ENCODE data around the gene CACNG1. TPM values are rescaled to one million over a fixed set of nuclear protein-coding genes. Genes with fewer than 3 reads are reported as not detected.
A peak's percentile ranks its signal among the peaks of the same experiment; 100 is the strongest.

CACNG1 gene
- polyA plus RNA-seq, 1 experiment: not detected

GRCh38 chr17:67056746-67057490 lies 12.6 kb downstream of the CACNG1 start:
- no peak for TF ChIP-seq CTCF (IDR thresholded peaks at IDR 0.05; ENCODE audit: low read depth, low read length)
- CTCF ChIA-PET: no interaction called here
- no peak overlapping the region for H3K4me3 ChIP-seq (ENCODE audit: low read depth, low read length)
- POLR2A ChIA-PET: no interaction called here
- H3K27ac ChIP-seq (ENCODE audit: low read depth, low read length): no peak overlapping the region
- no peak for DNase-seq (ENCODE audit: low read depth, low spot score)
- no peaks in the 10 kb centered on the region; the same call in 1 of the 2 replicates for H3K9me3 ChIP-seq (ENCODE audit: control insufficient read depth, insufficient read depth, low read length)
- H3K27me3 ChIP-seq (ENCODE audit: control insufficient read depth, insufficient read depth, low read length): peaks cover 2% of the 10 kb centered on the region

- ChIA-PET POLR2A (no interaction called here), CTCF (no interaction called here)
- Histone ChIP-seq H3K27me3 (ENCODE audit: control insufficient read depth, insufficient read depth, low read length) (no peaks in the 10 kb centered on the region), H3K27ac (ENCODE audit: low read depth, low read length) (no peak overlapping the region), H3K9me3 (ENCODE audit: control insufficient read depth, insufficient read depth, low read length) (no peaks in the 10 kb centered on the region; the same call in 1 of the 2 replicates), H3K4me3 (ENCODE audit: low read depth, low read length) (no peak overlapping the region)
- no peak for TF ChIP-seq CTCF (IDR thresholded peaks at IDR 0.05; ENCODE audit: low read depth, low read length)
- DNase-seq (ENCODE audit: low read depth, low spot score): no peak
Observed at GRCh38 chr17:67058036-67058435, 13.7 kb downstream of the CACNG1 start.

GRCh38 chr17:67059372-67059771 lies 15.0 kb downstream of the CACNG1 start:
- ChIA-PET CTCF (no interaction called here), POLR2A (no interaction called here)
- Histone ChIP-seq H3K27ac (ENCODE audit: low read depth, low read length) (no peak overlapping the region), H3K4me3 (ENCODE audit: low read depth, low read length) (no peak overlapping the region), H3K27me3 (ENCODE audit: control insufficient read depth, insufficient read depth, low read length) (no peaks in the 10 kb centered on the region), H3K9me3 (ENCODE audit: control insufficient read depth, insufficient read depth, low read length) (no peaks in the 10 kb centered on the region; the same call in 1 of the 2 replicates)
- TF ChIP-seq CTCF (IDR thresholded peaks at IDR 0.05; ENCODE audit: low read depth, low read length): no peak
- DNase-seq (ENCODE audit: low read depth, low spot score): no peak

- DNase-seq (ENCODE audit: low read depth, low spot score): peak; percentile 4
- ChIA-PET CTCF (no interaction called here), POLR2A (interaction anchor here (0.7 kb wide), 1 partner anchor 156 kb away, joined by 6 read pairs; no protein-coding TSS in a partner anchor)
- no peaks in the 10 kb centered on the region for H3K9me3 ChIP-seq (ENCODE audit: control insufficient read depth, insufficient read depth, low read length)
- no peak overlapping the region for H3K27ac ChIP-seq (ENCODE audit: low read depth, low read length)
- H3K27me3 ChIP-seq (ENCODE audit: control insufficient read depth, insufficient read depth, low read length): no peaks in the 10 kb centered on the region
- H3K4me3 ChIP-seq (ENCODE audit: low read depth, low read length): no peak overlapping the region
- no peak for TF ChIP-seq CTCF (IDR thresholded peaks at IDR 0.05; ENCODE audit: low read depth, low read length)
Observed at GRCh38 chr17:67063141-67063540, 18.8 kb downstream of the CACNG1 start.

GRCh38 chr17:67066717-67067116 lies 22.4 kb downstream of the CACNG1 start:
- no peaks in the 10 kb centered on the region for H3K27me3 ChIP-seq (ENCODE audit: control insufficient read depth, insufficient read depth, low read length)
- TF ChIP-seq CTCF (IDR thresholded peaks at IDR 0.05; ENCODE audit: low read depth, low read length): no peak
- no peak overlapping the region for H3K4me3 ChIP-seq (ENCODE audit: low read depth, low read length)
- H3K27ac ChIP-seq (ENCODE audit: low read depth, low read length): no peak overlapping the region
- no peaks in the 10 kb centered on the region for H3K9me3 ChIP-seq (ENCODE audit: control insufficient read depth, insufficient read depth, low read length)
- ChIA-PET POLR2A (no interaction called here), CTCF (no interaction called here)
- DNase-seq (ENCODE audit: low read depth, low spot score): no peak
